ENCODE data around the gene WHRN. TPM values are rescaled to one million over a fixed set of nuclear protein-coding genes. Genes with fewer than 3 reads are reported as not detected.

Gene WHRN
- total RNA-seq, 1 donor from 2014 or later, result 14.5 TPM

DNA sequence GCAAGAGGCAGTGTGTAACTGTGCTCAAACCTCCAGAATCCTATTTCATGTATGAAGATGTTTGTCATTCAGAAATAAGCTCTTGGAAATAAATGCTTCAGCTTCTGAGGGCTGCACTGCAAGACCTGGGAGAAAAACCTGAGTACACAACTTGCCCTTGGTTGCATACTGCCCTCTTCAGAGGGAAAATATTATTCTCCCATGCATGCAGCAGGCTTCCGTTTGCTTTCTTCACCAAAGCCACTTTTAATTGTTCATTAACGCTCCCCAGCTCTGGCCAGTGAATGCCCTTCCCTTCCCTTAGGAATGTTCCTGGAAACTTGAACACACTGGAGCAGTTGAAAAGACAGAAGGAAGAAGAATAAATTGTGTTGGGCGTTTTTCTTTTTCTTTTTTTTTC is 2.5 kb upstream of the WHRN start:
- no peak for DNase-seq
- POLR2A ChIA-PET, result interaction anchor here (0.6 to 1.2 kb wide), 3 partner anchors 11 to 135 kb away, joined by 3 to 5 read pairs (median 3); partner anchors contain the start of gene ATP6V1G1
- Mint-ChIP-seq H3K4me3 (no peak overlapping the region), H3K9me3 (no peaks in the 10 kb centered on the region), H3K27me3 (peaks cover 14% of the 10 kb centered on the region), H3K4me1 (peaks cover 42% of the 10 kb centered on the region), H3K27ac (no peak overlapping the region), H3K36me3 (ENCODE audit: low read depth) (no peaks in the 10 kb centered on the region)
- TF ChIP-seq, protein P1, sequence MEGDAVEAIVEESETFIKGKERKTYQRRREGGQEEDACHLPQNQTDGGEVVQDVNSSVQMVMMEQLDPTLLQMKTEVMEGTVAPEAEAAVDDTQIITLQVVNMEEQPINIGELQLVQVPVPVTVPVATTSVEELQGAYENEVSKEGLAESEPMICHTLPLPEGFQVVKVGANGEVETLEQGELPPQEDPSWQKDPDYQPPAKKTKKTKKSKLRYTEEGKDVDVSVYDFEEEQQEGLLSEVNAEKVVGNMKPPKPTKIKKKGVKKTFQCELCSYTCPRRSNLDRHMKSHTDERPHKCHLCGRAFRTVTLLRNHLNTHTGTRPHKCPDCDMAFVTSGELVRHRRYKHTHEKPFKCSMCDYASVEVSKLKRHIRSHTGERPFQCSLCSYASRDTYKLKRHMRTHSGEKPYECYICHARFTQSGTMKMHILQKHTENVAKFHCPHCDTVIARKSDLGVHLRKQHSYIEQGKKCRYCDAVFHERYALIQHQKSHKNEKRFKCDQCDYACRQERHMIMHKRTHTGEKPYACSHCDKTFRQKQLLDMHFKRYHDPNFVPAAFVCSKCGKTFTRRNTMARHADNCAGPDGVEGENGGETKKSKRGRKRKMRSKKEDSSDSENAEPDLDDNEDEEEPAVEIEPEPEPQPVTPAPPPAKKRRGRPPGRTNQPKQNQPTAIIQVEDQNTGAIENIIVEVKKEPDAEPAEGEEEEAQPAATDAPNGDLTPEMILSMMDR (IDR thresholded peaks at IDR 0.05), result no peak
- no peak for ATAC-seq (ENCODE audit: low read depth)
- CTCF ChIA-PET, result interaction anchor here (0.6 to 5.0 kb wide), 15 partner anchors 20 to 555 kb away, joined by 3 to 49 read pairs (median 5); partner anchors contain the start of gene ATP6V1G1
- intact Hi-C loops (cut with micrococcal nuclease), result loop anchor here (1.0 kb wide), 4 partner anchors 20 to 168 kb away; no protein-coding TSS in a partner anchor

DNA sequence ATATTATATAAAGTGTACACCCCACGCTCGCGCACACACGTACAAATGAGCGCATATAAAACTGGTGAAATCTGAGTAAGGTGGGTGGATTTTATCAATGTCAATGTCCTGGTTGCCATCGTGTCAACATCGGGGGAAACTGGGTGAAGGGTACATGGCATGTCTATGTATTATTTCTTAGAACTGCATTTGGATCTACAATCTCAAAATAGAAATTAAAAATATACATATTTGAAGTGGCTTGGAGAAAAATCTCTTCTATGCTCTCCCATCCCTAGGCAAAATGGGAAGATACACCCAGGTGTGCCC is 763 bp upstream of the WHRN start:
- POLR2A ChIA-PET, result interaction anchor here (1.0 kb wide), 1 partner anchor 114 kb away, joined by 4 read pairs; no protein-coding TSS in a partner anchor

DNA sequence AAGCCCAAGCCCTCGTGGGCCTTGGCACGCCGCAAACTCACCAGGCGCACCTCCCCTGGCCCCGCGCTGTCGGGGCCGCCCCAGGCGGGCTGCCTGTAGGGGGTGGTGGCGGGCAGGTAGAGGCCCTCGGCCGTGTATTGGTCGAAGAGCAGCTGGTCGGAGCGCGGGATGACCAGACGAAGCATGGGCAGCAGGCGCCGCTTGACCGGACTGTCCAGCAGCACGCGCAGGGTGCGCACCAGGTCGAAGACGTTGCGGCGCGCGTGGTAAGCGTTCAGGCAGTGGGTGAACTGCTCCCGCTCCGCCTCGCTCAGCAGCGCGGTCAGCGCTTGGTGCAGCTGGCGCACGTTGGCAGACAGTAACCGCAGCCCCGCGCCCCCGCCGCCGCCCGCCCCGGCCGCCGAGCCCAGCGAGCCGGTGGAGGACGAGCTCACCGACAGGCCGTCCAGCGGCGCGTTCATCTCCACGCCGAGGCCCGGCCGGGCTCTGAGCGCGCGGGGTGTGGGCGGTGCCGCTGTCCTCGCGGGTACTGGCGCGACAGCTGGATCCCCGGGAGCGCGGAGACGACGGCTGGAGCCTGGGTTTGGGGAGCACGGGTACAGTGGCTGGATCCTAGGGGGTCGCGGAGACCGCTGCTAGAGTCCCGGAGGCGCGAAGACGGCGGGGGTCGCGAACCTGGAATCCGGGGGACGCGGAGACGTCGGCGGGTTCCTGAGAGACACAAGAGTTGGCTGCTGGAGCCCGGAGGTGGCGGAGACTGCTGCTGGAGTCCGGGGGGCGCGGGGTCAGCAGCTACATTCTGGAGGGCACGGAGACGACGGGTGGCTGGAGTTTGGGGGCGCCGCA is 709 bp downstream of the WHRN start:
- TF ChIP-seq, protein P1 (IDR thresholded peaks at IDR 0.05), result no peak
- ATAC-seq (ENCODE audit: low read depth) (peak; percentile 18), DNase-seq (peak; percentile 56)
- peak overlapping the region; percentile 86 for H3K4me3 Mint-ChIP-seq
- H3K27ac Mint-ChIP-seq, result peak overlapping the region; percentile 12
- H3K36me3 Mint-ChIP-seq (ENCODE audit: low read depth), result no peaks in the 10 kb centered on the region
- H3K4me1 Mint-ChIP-seq, result peaks cover 51% of the 10 kb centered on the region
- H3K9me3 Mint-ChIP-seq, result no peaks in the 10 kb centered on the region
- ChIA-PET CTCF (interaction anchor here (0.8 to 2.6 kb wide), 4 partner anchors 17 to 426 kb away, joined by 3 to 9 read pairs (median 6); partner anchors contain the start of gene TNFSF8), POLR2A (interaction anchor here (0.6 to 1.9 kb wide), 11 partner anchors 53 to 467 kb away, joined by 3 to 8 read pairs (median 5); partner anchors contain the start of genes ATP6V1G1 and TMEM268)
- intact Hi-C loops (cut with micrococcal nuclease), result loop anchor here (1.0 to 2.0 kb wide), 5 partner anchors 52 to 114 kb away; partner anchors contain the start of gene TMEM268
- H3K27me3 Mint-ChIP-seq, result peaks cover 8% of the 10 kb centered on the region

More for the DNA sequence above, 763 bp upstream of the WHRN start:
- no peaks in the 10 kb centered on the region for H3K36me3 Mint-ChIP-seq (ENCODE audit: low read depth)
- peak overlapping the region; percentile 79 for H3K27ac Mint-ChIP-seq
- CTCF ChIA-PET, result interaction anchor here (2.6 to 5.0 kb wide), 4 partner anchors 71 to 167 kb away, joined by 7 to 49 read pairs (median 24); no protein-coding TSS in a partner anchor
- intact Hi-C loops (cut with micrococcal nuclease), result no loop called here
- DNase-seq (no peak), ATAC-seq (ENCODE audit: low read depth) (no peak)
- TF ChIP-seq, protein P1 (IDR thresholded peaks at IDR 0.05), result no peak
- H3K27me3 Mint-ChIP-seq, result peaks cover 8% of the 10 kb centered on the region
- H3K4me1 Mint-ChIP-seq, result peaks cover 51% of the 10 kb centered on the region
- no peaks in the 10 kb centered on the region for H3K9me3 Mint-ChIP-seq
- peak overlapping the region; percentile 86 for H3K4me3 Mint-ChIP-seq

DNA sequence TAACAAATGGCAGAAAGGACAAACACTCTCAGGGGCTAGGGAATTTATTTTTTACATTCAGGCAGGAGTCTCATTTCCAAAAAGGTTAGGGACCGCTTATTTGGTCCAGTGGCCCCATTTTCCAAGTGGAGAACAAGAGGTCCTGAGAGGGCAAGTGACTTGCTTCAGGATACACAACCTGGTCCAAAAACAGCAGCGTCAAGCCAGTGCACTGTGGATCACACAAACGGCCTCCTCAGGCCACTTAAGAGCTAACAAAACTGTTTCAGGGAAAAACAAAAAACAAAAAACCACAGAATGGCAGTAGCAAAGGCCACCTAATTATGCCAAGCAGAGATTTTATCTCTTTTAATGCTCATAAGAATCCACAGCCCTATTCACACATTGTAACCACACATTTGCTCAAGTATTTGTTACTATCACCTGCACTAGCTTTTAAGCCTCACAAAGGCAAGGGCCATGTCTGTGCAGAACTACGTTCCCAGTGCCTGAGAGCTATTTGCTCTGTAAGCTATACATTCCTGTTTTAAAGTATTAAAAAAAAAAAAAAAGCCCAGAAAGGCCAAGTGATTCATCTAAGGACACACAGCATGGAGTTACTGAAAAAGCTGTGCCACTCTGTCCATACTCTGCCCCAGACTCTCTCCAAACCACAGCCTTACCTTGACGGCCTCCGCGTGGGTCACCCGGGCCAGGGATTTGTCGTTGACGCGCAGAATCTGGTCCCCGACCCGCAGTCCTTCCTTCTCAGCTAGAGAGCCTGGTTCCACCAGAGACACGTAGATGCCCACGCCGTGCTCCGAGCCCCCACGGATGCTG is 1.5 kb downstream of the WHRN start:
- ChIA-PET CTCF (interaction anchor here (0.9 to 2.6 kb wide), 3 partner anchors 16 to 427 kb away, joined by 4 to 9 read pairs (median 7); partner anchors contain the start of gene TNFSF8), POLR2A (interaction anchor here (0.6 to 1.9 kb wide), 10 partner anchors 16 to 467 kb away, joined by 3 to 8 read pairs (median 4); partner anchors contain the start of genes ATP6V1G1 and TMEM268)
- DNase-seq (no peak), ATAC-seq (ENCODE audit: low read depth) (no peak)
- Mint-ChIP-seq H3K27ac (peak overlapping the region; percentile 24), H3K9me3 (no peaks in the 10 kb centered on the region), H3K4me1 (peaks cover 52% of the 10 kb centered on the region), H3K36me3 (ENCODE audit: low read depth) (no peaks in the 10 kb centered on the region), H3K27me3 (peaks cover 2% of the 10 kb centered on the region), H3K4me3 (peak overlapping the region; percentile 77)
- TF ChIP-seq, protein P1 (IDR thresholded peaks at IDR 0.05), result no peak
- intact Hi-C loops (cut with micrococcal nuclease), result loop anchor here (1.0 to 2.0 kb wide), 5 partner anchors 51 to 115 kb away; partner anchors contain the start of gene TMEM268

Data from activated B cell treated with CpG ODN at 0.5 μM for 24 hours (primary cell).